Myocyte (in vitro differentiated cells): ENCODE results near the gene NPY4R2. TPM values are rescaled to one million over a fixed set of nuclear protein-coding genes. Genes with fewer than 3 reads are reported as not detected.
A peak's percentile ranks its signal among the peaks of the same experiment; 100 is the strongest.
"Not testable (repeated sequence)": the region's sequence is repeated elsewhere in the genome, so short reads cannot be mapped to it uniquely, and the experiment has no call there.

Experiments
- DNase-seq: peaks from one replicate; pipeline ENCODE4 v3.0.0-alpha.2; 2012; ENCODE audit warnings: low read depth
- total RNA-seq: library from RNA; depleted of rRNA; stranded (reverse); fragments of >200 nt; gene quantifications from 2 replicates; pipeline ENCODE4 v1.2.3, GENCODE V29; 2014

Gene NPY4R2
- total RNA-seq, 1 donor from 2014 or later, result not detected

DNA sequence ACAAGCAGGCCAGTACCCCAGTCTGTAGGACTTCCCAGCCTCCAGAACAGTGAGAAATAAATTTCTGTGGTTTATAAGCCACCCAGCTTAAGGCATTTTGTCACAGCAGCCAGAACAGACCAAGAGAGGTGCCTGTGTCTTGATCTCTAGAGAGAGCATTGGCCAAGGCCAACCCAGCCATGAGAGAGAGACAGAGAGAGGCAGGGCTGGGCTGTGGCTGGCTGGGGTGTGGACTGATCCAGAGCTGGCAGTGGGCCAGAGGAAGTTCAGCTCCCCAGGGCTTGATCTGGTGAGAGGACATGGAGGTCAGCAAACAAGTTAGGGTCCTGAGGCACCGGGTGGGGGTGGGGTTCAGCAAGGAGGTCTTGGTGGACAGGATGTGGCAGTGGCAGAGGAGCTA, 14.4 kb downstream of the NPY4R2 start:
- not testable (repeated sequence) for DNase-seq

DNA sequence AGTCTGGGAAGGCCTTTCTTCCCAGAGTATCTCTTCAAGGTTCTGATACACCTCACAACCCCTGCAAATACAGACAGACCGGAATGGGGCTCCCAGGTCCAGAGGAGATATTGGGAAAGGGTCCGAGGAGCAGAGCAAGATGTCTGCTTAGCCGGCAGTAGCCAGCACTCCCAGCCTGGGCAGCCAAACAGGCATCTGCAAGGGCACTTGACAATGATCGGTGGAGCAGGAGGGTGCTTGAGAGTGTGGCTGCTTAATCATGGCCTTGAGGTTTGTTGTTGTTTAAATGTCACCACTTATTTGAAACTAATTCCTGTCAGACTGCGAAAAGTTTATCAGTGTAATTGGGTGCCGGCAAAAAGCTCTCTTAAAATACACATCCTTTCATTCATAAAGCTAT, 15.0 kb downstream of the NPY4R2 start:
- not testable (repeated sequence) for DNase-seq

GRCh38 chr10:47936772-47937228, 18.3 kb downstream of the NPY4R2 start:
- DNase-seq, result not testable (repeated sequence)

DNA sequence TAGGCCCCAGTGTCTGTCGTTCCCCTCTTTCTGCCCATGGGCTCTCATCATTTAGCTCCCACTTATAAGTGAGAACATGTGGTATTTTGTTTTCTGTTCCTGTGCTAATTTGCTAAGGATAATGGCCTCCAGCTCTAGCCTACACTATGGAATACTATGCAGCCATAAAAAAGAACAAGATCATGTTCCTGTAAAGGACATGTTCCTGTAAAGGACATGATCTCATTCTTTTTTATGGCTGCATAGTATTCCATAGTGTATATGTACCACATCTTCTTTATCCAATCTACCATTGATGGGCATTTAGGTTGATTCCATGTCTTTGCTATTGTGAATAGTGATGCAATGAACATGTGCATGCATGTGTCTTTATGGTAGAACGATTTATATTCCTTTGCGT, 19.2 kb downstream of the NPY4R2 start:
- not testable (repeated sequence) for DNase-seq

DNA sequence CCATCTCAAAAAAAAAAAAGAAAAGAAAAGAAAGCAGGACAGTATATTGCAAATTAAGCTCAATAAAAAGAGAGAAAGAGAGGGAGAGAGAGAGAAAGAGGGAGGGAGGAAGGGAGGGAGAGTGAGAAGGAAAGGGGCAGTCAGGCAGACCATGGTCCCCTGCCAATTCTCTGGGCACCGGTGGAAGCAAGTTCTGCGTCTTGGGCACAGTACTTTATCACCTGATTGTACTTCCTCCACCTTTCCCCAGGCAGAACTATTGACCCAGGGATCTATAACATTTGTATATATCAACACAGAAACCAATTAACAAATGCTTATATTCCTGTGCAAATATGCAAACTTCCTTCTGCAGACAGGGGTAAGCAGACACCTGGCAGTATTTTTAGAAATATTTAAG, 22.4 kb downstream of the NPY4R2 start:
- DNase-seq, result not testable (repeated sequence)

DNA sequence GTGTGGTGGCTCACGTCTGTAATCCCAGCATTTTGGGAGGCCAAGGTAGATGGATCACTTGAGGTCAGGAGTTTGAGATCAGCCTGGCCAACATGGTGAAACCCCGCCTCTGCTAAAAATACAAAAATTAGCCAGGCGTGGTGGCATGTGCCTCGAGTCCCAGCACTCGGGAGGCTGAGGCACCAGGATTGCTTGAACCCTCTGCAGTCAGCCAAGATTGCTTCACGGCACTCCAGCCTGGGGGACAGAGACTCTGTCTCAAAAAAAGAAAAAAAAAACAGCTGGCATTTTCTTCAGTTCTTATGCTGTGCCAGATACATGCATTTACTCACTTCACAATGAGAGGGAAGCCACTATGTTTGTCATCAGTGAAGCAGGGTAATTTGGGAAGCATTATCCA, 22.9 kb downstream of the NPY4R2 start:
- not testable (repeated sequence) for DNase-seq

GRCh38 chr10:47942351-47943019, 24.0 kb downstream of the NPY4R2 start:
- not testable (repeated sequence) for DNase-seq

GRCh38 chr10:47943328-47943727, 24.9 kb downstream of the NPY4R2 start:
- not testable (repeated sequence) for DNase-seq

DNA sequence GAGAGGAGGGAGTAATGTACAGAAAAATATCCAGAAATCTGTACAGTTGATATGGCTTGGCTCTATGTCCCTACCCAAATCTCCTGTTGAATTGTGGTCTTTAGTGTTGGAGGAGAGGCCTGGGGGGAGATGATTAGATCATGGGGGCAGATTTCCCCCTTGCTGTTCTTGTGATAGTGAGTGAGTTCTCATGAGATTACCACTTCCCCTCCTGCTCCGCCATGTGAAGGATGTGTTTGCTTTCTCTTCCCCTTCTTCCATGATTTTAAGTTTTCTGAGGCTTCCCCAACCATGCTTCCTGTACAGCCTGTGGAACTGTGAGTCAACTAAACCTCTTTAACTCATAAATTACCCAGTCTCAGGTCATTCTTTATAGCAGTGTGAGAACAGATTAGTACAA, 29.0 kb downstream of the NPY4R2 start:
- not testable (repeated sequence) for DNase-seq

- DNase-seq, result not testable (repeated sequence)
These were observed 38.7 kb downstream of the NPY4R2 start for GRCh38 chr10:47957158-47957557.

- peak; percentile 22 for DNase-seq
These were observed 41.2 kb downstream of the NPY4R2 start for GRCh38 chr10:47959677-47960076.

DNA sequence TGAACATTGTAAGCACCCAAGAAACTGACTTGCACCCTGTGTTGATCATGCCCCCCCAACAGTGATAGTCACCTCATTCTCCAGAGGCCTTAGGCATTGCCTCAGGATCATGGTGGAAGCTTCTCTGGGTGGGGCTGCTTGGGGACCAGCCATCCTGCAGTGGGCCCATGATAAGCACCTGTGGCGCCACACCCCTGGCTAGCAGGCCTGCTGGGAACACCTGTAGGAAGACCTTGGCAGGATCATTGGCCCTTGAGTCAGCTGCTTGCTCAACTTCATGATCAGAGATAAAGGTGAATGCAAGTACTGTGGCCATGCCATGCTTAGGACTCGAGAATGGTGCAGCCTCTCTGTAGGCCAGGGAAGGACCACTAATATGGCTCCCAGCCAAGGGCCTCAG, 42.2 kb downstream of the NPY4R2 start:
- not testable (repeated sequence) for DNase-seq

GRCh38 chr10:47962785-47963184, 44.3 kb downstream of the NPY4R2 start:
- DNase-seq, result not testable (repeated sequence)

GRCh38 chr10:47964280-47965063, 46.0 kb downstream of the NPY4R2 start:
- not testable (repeated sequence) for DNase-seq

GRCh38 chr10:47968988-47969387, 50.5 kb downstream of the NPY4R2 start:
- not testable (repeated sequence) for DNase-seq

DNA sequence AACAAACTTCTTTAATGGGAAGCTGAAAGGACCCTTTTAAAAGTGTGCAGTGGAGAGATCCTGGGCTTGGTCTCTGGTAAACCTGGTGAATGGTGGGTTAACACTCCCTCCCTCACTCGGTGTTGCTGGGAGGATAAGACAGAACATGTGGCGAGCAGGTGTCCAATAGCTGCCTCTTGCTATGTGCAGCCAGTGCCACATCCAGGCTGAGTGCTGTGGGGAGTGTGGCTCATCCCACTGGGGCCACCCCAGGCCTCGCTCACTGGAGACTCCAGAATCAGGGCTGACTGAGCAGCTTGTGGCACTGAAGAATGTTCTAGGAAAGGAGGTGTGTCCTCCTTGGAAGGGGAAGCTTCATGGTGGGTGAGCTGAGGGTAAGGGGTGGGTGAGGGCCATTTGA, 51.6 kb downstream of the NPY4R2 start:
- not testable (repeated sequence) for DNase-seq

DNA sequence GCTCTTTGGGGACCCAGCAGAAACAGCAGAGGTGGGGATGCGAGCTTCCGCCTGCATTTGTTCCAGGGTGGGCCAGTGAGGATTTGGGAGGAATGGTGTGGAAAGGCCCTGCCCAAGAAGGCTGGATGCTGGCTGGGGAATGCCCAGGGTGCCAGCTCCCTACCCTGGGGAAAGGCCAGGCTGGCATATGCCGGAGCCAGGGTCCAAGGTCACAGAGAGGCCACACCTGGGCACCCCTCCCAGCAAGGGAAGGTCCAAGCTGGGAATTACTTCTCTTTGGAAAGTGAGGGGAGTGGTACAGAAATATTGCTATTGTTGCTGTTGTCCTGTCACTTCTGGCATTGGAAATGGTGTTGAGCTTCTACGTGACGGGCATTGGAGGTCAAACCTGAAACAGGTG, 53.1 kb downstream of the NPY4R2 start:
- DNase-seq, result not testable (repeated sequence)

- not testable (repeated sequence) for DNase-seq
These were observed 53.6 kb downstream of the NPY4R2 start for GRCh38 chr10:47972077-47972476.
